CD14-positive monocyte (primary cell): ENCODE data around the gene HS3ST6. TPM values are rescaled to one million over a fixed set of nuclear protein-coding genes. Genes with fewer than 3 reads are reported as not detected.

Source experiments
- DNase-seq, 3 donors: peaks; one replicate each; pipeline ENCODE4 v3.0.0-alpha.2; 2011 to 2022
- H2AFZ ChIP-seq: 2 replicates; pipeline ENCODE4 v1.6.0; 2012; ENCODE audit warnings: mild to moderate bottlenecking, low read depth, low read length, inconsistent platforms; ENCODE audit not compliant: insufficient read depth, poor library complexity, severe bottlenecking
- H3K27ac ChIP-seq, 2 donors: 1 replicate in 1 of 2; 2 replicates in 1 of 2; pipeline ENCODE4 v1.5.1; 2012 to 2013; ENCODE audit warnings: low read length in 2 of 2, control low read depth in 1 of 2, inconsistent platforms in 1 of 2, low read depth in 1 of 2, mild to moderate bottlenecking in 1 of 2
- H3K27me3 ChIP-seq, 2 donors: one replicate each; pipeline versions ENCODE4 v1.6.0 to v1.6.1; 2011 to 2013; ENCODE audit warnings: low read length in 2 of 2; ENCODE audit not compliant: control insufficient read depth in 2 of 2, insufficient read depth in 2 of 2
- H3K36me3 ChIP-seq, 2 donors: replicated peaks in 1 of 2; 1 replicate in 1 of 2; 2 replicates in 1 of 2; pipeline versions ENCODE4 v1.5.1 to v1.6.1; 2012 to 2013; ENCODE audit warnings: low read length in 2 of 2, control low read depth in 1 of 2, inconsistent platforms in 1 of 2, mild to moderate bottlenecking in 1 of 2; ENCODE audit not compliant: insufficient read depth in 2 of 2, control insufficient read depth in 1 of 2
- H3K4me1 ChIP-seq, 2 donors: 1 replicate in 1 of 2; 2 replicates in 1 of 2; pipeline versions ENCODE4 v1.5.1 to v1.6.1; 2012 to 2013; ENCODE audit warnings: low read length in 2 of 2, control low read depth in 1 of 2, inconsistent platforms in 1 of 2, mild to moderate bottlenecking in 1 of 2, moderate library complexity in 1 of 2; ENCODE audit not compliant: insufficient read depth in 2 of 2, control insufficient read depth in 1 of 2
- H3K4me2 ChIP-seq: replicated peaks from 2 replicates; pipeline ENCODE3; 2012; ENCODE audit warnings: low read length, moderate library complexity, mild to moderate bottlenecking; ENCODE audit not compliant: poor library complexity, severe bottlenecking; ENCODE audit errors: extremely low read depth
- H3K4me3 ChIP-seq, 3 experiments: fragments of 200-600 bp in 1 of 3; sonication (generic) in 1 of 3; replicated peaks in 1 of 3; 1 replicate in 2 of 3; 2 replicates in 1 of 3; pipeline ENCODE4 v1.5.1; 2011 to 2013; ENCODE audit warnings: low read length in 3 of 3, mild to moderate bottlenecking in 3 of 3, control low read depth in 2 of 3, low read depth in 2 of 3, inconsistent platforms in 1 of 3, moderate library complexity in 1 of 3
- H3K79me2 ChIP-seq: 2 replicates; pipeline ENCODE4 v1.6.0; 2012; ENCODE audit warnings: mild to moderate bottlenecking, control low read depth, inconsistent platforms, low read length, moderate library complexity; ENCODE audit not compliant: insufficient read depth
- H3K9ac ChIP-seq: 2 replicates; pipeline ENCODE4 v1.6.0; 2017; ENCODE audit warnings: low read length, mild to moderate bottlenecking; ENCODE audit not compliant: insufficient read depth, poor library complexity, severe bottlenecking
- H3K9me3 ChIP-seq, 2 donors: replicated peaks in 1 of 2; 1 replicate in 1 of 2; 2 replicates in 1 of 2; pipeline versions ENCODE4 v1.5.1 to v1.6.1; 2012 to 2013; ENCODE audit warnings: low read length in 2 of 2, control low read depth in 1 of 2; ENCODE audit not compliant: control insufficient read depth in 1 of 2, insufficient read depth in 1 of 2
- H4K20me1 ChIP-seq: 2 replicates; pipeline ENCODE4 v1.6.0; 2012; ENCODE audit warnings: mild to moderate bottlenecking, low read length, control low read depth, moderate library complexity; ENCODE audit not compliant: insufficient read depth
- H3K27ac Mint-ChIP-seq, 7 donors: one replicate each; pipeline ENCODE4 v1.8.0; 2020; ENCODE audit warnings: mild to moderate bottlenecking in 7 of 7, mixed read lengths in 7 of 7, moderate library complexity in 6 of 7, inconsistent platforms in 2 of 7
- H3K27me3 Mint-ChIP-seq, 3 donors: one replicate each; pipeline ENCODE4 v1.8.0; 2021 to 2022; ENCODE audit warnings: low read depth in 3 of 3, mild to moderate bottlenecking in 3 of 3, mixed read lengths in 3 of 3, moderate library complexity in 3 of 3, inconsistent platforms in 1 of 3
- H3K36me3 Mint-ChIP-seq, 2 donors: one replicate each; pipeline ENCODE4 v1.8.0; 2020; ENCODE audit warnings: mixed read lengths in 2 of 2, inconsistent platforms in 1 of 2, mild to moderate bottlenecking in 1 of 2
- H3K4me1 Mint-ChIP-seq: one replicate; pipeline ENCODE4 v1.8.0; 2020; ENCODE audit warnings: mild to moderate bottlenecking, mixed read lengths
- H3K4me3 Mint-ChIP-seq, 2 donors: one replicate each; pipeline ENCODE4 v1.8.0; 2020; ENCODE audit warnings: mild to moderate bottlenecking in 2 of 2, mixed read lengths in 2 of 2, moderate library complexity in 1 of 2
- H3K9me3 Mint-ChIP-seq, 7 donors: one replicate each; pipeline ENCODE4 v1.8.0; 2020 to 2022; ENCODE audit warnings: mixed read lengths in 7 of 7, mild to moderate bottlenecking in 6 of 7, moderate library complexity in 6 of 7, inconsistent platforms in 2 of 7
- CTCF ChIP-seq: fragments of 200-600 bp; IDR thresholded peaks from one replicate; pipeline ENCODE4 v1.8.0; 2022; ENCODE audit warnings: antibody characterized with exemption, mild to moderate bottlenecking
- whole genome bisulfite sequencing: methylation state at CpG from one replicate; pipeline ENCODE4 v1.1.5; 2013; ENCODE audit warnings: missing lambda C conversion rate; ENCODE audit not compliant: insufficient coverage; 5-methylcytosine and 5-hydroxymethylcytosine counted together
- intact Hi-C, 2 donors: fragments of 100-400 bp; cut with micrococcal nuclease; formaldehyde crosslinking; loops; one replicate each; pipeline versions ENCODE4 v1.15.0 to v1.15.1; 2023
- polyA plus RNA-seq, 3 donors: library from polyadenylated mRNA; depleted of rRNA in 1 of 3; unstranded in 2 of 3; stranded (reverse) in 1 of 3; fragments of 300-500 nt in 2 of 3; fragments of >200 nt in 1 of 3; fragmentation: Illumina TruSeq in 2 of 3; gene quantifications; 1 replicate in 2 of 3; 2 replicates in 1 of 3; pipeline ENCODE4 v1.2.3, GENCODE V29; 2012 to 2021

HS3ST6 gene
- polyA plus RNA-seq, 3 donors: not detected

- intact Hi-C loops: loop anchor here in 1 of 2 donors (2.0 to 10.0 kb wide), 3 partner anchors 51 to 213 kb away; partner anchors contain the start of genes NUBP2, SPSB3 and TRAF7
- Mint-ChIP-seq H3K4me3 (peak overlapping the region; percentile 89 to 91), H3K4me1 (peaks cover 56% of the 10 kb centered on the region), H3K27ac (peak overlapping the region; percentile 85 to 95 (median 94)), H3K9me3 (no peaks in the 10 kb centered on the region), H3K27me3 (peaks cover 0 to 3% (median 0%) of the 10 kb centered on the region in 3 donors), H3K36me3 (peaks cover 28 to 45% of the 10 kb centered on the region in 2 donors)
- peak overlapping the region; percentile 86 to 99 (median 92) for H3K4me3 ChIP-seq
- peaks cover 34% of the 10 kb centered on the region for H4K20me1 ChIP-seq
- WGBS: 5% methylated on average over 9 of the region's 17 CpGs
- no peaks in the 10 kb centered on the region for H3K27me3 ChIP-seq
- no peak for TF ChIP-seq CTCF
- peaks cover 57% of the 10 kb centered on the region for H3K79me2 ChIP-seq
- DNase-seq: peak; percentile 66 to 88 (median 78)
- no peaks in the 10 kb centered on the region for H3K9me3 ChIP-seq
- peaks cover 61 to 69% of the 10 kb centered on the region in 2 donors for H3K4me1 ChIP-seq
- H2AFZ ChIP-seq: peak overlapping the region; percentile 63
- peak overlapping the region; percentile 82 for H3K9ac ChIP-seq
- peaks cover 29 to 40% of the 10 kb centered on the region in 2 donors for H3K36me3 ChIP-seq
- H3K27ac ChIP-seq: peak overlapping the region; percentile 83
- H3K4me2 ChIP-seq: peak overlapping the region; percentile 100
These were observed 24.0 kb upstream of the HS3ST6 start for GRCh38 chr16:1942047-1942809.

GRCh38 chr16:1941162-1942046 is 23.2 kb upstream of the HS3ST6 start:
- Mint-ChIP-seq H3K9me3 (no peaks in the 10 kb centered on the region), H3K4me1 (peaks cover 62% of the 10 kb centered on the region), H3K36me3 (peaks cover 34 to 51% of the 10 kb centered on the region in 2 donors), H3K27ac (peak overlapping the region; percentile 84 to 95 (median 91)), H3K27me3 (peaks cover 0 to 3% (median 0%) of the 10 kb centered on the region in 3 donors), H3K4me3 (peak overlapping the region; percentile 89 to 91)
- Histone ChIP-seq H3K9ac (peak overlapping the region; percentile 82), H4K20me1 (peaks cover 38% of the 10 kb centered on the region), H3K9me3 (no peaks in the 10 kb centered on the region), H3K27ac (peak overlapping the region; percentile 83), H3K4me3 (peak overlapping the region; percentile 86 to 99 (median 92)), H3K4me1 (peaks cover 67 to 75% of the 10 kb centered on the region in 2 donors), H3K4me2 (peak overlapping the region; percentile 100), H2AFZ (peak overlapping the region; percentile 63), H3K36me3 (peaks cover 36 to 48% of the 10 kb centered on the region in 2 donors), H3K79me2 (peaks cover 66% of the 10 kb centered on the region), H3K27me3 (no peaks in the 10 kb centered on the region)
- intact Hi-C loops: loop anchor here in 1 of 2 donors (2.0 to 10.0 kb wide), 3 partner anchors 51 to 213 kb away; partner anchors contain the start of genes NUBP2, SPSB3 and TRAF7
- no peak for TF ChIP-seq CTCF
- 87% methylated on average over 24 of the region's 30 CpGs for WGBS
- DNase-seq: no peak
